Measurements from ENCODE around the gene PUM1.

DNA sequence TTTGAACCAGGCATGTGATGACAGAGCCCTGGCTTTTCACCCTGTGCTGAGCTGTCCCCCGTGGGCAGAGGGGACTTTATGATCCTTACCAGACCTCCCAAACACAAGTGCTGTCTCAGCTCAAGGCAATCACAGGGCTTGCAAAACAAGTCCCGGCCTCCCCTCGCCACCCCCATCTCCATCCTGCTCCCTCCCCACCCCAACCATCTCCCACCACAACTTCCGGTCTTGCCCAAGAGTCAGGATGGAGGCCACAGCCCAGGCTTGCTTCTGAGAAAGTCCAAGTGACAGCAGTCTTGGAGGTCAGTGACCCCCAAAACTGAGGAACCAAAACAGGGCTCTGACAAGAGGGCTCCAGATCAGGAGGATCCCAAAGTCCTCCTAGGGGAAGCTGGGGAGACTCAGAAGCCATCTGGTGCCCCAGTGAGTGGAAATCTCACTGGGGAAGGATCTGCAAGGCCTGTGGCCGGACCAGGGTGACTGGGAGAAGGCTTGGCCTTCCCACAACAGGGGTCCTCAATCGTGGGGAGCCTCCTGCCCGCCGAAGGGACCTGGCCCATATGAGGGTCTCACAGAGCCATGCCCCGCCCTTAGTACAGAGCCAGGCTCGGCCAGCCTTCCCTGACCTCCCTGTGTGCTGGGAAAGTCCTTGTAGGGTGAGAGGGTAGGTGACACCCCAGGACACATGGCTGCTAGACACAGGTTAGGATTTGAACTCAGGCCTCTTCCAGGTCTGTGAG, 152.4 kb downstream of the PUM1 start:
- TF ChIP-seq CTCF (IDR thresholded peaks at IDR 0.05) (no peak), POLR2A (IDR thresholded peaks at IDR 0.05) (no peak), POLR2AphosphoS5 (IDR thresholded peaks at IDR 0.05) (no peak)

Data from prostate gland (tissue), 2 donors.